NCI-H446 (cell line): ENCODE results near the gene SYK.

Source experiments
- DNase-seq, 2 experiments: peaks; one replicate each; lab custom pipeline; 2025; lab: John Stamatoyannopoulos, UW

Gene SYK

DNA sequence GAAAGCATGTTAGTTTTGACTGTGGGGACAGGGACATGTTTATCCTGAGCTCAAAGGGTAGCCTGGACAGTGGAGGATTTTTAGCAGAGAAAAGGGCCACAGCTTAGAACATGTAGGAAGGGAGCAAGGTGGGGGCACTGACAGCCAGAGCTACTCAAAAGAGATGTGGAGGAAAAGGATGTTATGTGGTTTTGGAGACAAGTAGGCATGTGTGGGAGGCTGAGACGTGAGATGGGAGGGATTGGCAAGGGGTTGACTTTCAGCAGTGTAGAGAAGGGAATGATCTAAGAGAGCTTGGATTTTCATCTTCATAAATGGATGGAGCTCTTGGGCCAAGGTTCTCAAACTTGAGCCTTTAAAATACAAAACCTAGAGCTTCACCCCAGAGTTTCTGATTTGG is 24.0 kb downstream of the SYK start:
- no peak for DNase-seq

DNA sequence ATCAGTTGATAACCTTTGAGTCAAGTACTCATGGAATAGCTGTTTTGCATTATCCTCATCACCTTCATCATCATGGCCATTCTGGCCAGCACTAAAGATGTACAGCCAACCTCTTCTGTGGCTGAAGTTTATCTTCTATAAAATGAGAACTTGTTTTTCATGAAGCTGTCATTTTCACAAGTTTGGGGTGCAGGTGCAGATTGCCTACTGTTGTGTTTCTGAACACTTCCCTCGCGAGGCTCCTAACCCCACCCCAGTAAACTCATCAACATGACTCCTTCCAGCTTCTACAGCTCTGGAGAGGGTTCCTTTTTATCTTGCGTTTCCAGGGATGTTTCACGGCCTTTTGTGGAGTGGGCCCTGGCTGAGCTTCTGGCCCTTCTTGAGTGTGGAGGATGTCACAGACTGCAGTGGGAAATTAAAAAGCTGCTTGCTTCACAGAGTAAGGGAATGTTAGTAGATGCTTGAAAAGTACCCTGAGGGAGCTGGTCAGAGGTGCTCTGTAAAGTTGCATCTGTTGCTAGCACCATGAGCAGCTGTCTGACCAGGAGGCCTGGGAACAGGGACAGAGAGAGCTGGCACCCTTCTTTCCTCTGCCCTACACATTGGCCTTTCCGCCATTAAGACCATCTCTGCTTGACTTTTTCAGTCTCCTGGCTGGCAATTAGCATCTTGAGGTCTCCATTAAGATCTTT is 24.9 kb downstream of the SYK start:
- no peak for DNase-seq

DNA sequence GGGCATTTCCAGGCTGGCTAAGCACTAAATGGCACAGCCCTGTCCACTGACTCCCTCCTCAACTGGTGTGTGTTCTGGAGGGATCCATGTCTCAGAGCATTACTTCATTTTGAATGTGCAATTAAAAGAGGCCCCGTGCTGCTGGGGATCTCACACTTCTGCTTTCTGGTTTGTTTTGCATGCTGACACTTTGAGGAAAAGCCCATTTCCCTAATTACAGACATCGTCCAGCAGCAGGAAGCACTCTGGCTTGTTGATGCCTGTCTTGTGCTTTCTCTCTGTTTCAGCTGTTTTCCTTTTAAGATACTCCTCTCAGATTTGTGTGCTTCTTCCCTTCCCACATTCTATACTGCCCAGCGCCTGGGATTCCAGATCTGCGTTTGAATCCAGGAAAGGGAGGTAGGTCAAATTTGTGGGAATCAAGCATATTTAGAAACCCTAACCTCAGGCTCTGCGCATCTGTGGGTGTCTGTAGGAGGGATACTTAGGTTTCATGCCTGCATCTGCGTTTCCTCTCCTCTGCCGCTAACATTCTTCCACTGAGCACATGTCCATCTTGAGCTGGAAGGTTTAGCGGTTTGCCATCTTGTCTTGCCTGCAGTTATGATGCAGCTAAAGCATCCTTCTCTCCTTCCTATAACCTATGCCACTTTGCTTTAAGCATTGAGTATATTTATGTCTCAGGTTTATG is 25.7 kb downstream of the SYK start:
- DNase-seq, result no peak

DNA sequence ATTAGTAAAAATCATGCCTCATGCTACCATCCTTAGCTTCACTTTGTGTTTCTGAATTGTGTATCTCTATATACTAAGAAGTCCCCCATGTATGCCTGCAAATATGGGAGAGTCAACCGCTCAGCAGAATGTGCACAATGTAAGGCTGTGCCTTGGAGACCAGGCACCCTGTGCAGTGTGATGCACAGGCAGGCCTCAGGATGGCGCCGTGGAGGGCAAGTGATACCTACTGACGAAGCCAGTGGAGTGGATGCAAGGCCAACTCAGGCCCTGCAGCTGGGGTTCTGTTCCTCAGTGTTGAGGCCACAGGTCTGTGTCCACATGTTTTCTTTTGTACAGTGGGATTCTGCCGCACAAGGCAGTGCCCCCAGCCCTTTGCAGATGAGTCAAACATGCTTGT is 28.4 kb downstream of the SYK start:
- no peak for DNase-seq

DNA sequence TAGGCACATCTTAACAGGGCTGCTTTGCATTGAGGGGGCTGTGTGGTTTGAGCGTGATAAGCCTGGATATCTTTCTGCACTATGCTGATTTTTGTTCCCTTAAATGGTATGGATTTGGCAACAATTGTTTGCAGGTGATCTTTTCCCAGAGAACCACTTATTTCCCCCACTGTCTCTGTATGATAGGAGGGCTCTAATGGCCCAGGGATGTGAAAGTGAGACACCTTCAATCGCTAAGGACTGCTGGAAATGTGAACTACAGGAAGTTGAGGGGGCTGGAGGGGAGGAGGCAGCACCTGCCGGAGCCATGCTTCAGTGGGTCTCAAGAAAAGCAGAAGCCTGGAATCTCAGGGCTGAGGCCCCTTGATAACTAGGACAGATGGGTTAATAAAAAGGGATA is 29.4 kb downstream of the SYK start:
- DNase-seq, result no peak

DNA sequence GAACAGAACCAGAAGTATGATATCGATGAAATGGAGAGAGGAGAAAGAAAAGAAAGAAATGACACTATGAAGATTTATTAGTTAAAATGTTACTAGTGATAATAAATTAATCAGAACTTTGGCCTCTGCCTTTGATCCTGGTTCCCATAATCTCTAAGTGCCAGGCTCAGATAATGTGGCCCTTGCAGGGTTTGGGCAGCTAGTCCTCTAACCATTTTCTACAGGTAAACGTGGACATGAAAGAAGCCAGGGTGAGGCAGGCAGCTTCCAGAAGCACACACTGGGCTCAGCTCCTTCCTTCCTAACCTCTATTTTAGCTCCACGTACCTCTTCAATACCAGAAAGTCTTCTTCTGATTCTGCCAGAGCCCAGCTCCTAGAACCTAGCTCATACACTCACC is 30.6 kb downstream of the SYK start:
- no peak for DNase-seq

DNA sequence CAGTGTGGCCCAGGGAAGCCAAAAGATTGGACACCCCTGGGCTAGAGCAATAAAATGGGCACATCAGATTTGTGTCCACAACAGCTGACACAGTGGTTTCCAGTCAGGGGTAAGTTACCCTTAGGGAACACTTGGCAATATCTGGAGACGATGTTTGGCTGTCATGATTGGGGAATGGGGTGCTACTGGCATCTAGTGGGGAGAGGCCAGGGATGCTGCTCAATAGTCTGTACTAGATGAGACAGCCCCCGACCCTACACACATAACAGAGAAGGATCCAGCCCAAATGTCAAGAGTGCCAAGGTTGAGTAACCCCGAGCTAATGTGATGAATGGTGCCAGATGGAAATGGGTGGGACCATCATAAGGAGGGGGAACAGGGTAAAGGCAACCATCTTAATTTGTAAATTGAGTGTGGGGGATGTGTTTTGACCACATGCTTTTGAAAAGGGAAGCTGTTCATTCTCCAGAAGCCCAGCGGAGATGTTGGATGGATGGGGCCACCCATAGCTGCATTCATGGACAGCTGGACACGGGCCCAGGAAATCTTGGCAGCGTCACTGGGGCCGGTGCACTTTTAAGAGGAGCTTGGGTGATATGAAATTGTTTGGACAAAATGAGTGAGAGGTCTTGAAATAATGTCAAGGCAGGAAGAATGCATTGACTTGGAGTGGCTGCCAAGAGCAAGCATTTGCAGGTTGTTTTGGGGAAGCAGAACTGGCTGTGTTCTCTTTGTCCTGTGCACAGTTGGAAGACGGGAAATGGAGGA is 33.4 kb downstream of the SYK start:
- DNase-seq, result peak; percentile 13 to 86

DNA sequence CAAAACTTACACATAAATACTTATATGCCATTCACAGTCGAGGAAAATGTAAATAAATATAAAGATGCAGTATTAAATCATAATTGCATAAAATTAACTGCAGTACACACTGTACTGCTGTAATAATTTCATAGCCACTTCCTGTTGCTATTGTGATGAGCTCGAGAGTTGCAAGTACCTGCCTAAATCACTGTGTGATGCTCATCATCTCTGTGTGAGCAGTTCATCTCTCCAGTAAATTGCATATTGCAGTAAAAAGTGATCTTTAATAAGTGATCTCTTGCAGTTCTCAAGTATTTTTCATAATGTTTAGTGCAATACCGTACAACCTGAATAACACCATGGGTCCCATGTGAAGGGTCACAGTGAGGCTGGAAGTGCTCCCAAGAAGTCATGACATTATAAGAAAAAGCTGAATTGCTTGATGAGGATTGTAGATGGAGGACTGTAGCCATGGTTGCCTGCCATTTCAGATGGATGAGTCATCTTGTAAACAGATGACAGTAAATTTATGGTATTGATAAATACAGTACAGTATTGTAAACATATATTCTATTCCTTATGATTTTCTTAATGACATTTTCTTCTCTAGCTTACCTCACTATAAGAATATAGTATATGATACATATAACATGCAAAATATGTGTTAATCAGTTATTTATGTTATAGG is 34.9 kb downstream of the SYK start:
- no peak for DNase-seq

DNA sequence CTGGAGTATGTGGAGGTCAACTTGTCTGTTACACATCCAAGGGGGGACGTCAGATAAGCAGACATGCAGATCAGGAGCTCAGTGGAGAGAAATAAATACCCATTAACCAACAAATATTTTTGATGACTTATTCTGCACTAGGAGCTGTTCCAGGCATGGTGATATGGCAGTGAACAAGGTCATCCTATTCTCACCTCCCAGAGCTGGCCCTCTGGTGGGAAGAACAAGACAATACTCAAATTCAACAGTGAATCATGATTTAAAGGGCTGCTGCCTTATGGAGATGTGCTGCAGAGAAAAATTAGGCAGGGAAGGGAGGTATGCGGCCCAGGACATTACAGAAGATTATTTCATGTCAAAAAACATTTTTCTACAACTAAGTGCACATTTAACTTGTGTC is 36.5 kb downstream of the SYK start:
- DNase-seq, result no peak

DNA sequence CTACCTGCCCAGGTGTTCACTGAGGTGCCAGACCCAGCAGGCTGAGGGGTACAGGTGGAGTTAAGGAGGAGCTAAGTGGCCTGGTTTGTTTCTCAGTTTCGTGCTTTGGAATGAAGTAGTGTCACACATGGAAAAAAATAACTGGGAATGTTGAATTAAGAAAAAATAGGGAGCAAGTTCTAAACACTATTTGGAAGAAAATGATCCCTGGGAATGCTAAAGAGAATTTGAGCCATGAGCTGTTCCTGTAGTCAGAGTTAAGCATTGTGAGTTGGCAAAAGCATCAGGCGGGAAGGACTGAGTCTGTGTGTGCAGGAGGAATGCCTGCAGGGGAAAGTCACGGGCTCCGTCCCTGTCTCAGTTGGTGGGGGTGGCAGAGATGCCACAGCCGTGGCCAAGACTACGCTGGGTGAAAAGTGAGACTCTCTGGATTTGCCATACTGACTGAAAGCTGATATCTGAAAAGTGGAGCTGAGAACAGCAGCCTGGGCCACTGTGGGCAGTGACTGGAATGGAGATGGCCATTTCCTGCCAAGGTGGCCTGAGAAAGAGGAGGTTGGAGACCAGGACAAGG is 37.0 kb downstream of the SYK start:
- no peak for DNase-seq

DNA sequence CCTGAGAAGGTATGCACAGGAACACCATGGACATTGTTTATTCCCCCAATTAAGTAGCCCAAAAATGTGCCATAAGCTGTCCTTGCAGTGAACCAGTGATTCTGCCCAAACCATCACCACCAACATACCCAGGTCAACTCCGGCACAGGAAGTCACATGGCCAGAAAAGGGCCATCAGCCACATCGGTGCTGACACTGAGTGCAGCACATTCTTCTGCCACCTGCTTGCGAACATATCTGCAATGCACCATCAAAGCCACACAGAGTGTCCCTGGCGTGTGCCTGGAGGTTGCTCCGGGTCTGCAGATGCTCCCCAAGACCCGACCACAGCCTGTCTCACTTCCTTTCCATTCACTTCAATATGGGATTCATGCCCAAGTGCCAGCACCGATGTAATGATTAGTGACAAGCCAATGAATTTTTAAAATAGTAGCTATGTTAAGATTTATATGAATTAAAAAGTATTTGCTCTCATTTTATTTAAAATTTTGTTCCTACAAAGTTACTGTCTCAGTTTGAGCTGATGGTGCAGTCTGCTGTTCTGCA is 37.6 kb downstream of the SYK start:
- DNase-seq, result no peak

DNA sequence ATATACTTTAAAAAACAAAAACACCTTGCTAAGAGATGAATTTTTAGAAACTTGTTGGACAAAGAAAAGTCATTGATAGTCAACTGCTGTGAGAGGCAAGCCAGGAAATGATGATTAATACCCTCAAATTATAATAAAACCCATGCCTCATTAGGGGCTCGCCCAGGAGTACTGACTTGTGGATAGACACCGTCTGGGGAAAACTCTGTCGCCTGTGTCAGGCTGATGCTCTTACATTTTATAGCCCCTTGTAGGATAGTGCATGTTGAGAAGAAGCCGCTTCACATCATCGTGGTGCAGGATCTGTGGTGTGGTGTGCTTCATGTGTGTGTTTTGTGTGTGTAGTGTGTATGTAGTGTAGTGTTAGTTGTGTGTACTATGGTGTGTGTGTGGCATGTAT is 39.1 kb downstream of the SYK start:
- DNase-seq, result no peak

DNA sequence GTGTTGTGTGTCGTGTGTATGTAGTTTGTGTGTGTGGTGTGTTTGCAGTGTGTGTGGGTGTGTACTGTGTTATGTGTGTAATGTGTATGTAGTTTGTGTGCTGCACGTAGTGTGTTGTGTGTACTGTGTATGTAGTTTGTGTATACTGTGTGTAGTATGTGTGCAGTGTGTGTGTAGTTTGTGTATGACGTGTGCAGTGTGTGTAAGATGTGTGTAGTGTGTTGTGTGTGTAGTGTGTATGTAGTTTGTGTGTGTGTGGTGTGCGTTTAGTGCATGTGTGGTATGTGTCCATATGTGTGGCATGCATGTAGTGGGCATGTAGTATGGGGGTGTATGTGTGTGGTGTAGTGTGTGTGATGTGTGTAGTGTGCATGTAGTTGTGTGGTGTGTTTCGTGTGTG is 39.6 kb downstream of the SYK start:
- no peak for DNase-seq

DNA sequence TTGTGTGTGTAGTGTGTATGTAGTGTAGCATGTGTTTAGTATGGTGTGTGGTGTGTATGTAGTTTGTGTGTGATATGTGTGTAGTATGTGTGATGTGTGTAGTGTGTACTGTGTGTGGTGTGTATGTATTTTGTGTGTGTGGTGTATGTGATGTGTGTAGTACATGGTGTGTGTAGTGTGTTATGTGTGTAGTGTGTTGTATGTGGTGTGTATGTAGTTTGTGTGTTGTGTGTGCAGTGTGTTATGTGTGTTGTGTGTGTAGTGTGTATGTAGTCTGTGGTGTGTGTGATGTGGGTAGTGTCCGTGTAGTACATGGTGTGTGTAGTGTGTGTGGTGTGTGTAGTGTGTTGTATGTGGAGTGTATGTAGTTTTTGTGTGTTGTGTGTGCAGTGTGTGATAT is 40.0 kb downstream of the SYK start:
- DNase-seq, result no peak

DNA sequence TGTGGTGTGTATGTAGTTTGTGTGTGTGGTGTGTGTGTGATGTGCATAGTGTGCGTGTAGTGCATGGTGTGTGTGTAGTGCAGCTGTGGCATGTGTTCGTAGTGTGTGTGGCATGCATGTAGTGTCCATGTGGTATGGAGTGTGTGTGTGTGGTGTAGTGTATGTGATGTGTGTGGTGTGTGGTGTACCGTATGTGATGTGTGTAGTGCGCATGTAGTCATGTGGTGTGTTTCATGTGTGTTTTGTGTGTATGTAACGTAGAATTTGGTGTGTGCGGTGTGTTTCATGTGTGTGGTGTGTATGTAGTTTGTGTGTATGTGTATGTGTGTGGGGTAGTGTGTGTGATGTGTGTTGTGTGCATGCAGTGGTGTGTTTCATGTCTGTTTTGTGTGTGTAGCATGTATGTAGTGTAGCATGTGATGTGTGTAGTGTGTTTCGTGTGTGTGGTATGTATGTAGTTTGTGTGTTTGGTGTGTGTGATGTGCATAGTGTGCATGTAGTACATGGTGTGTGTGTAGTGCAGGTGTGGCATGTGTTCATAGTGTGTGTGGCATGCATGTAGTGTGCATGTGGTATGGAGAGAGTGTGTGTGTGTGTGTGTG is 40.7 kb downstream of the SYK start:
- no peak for DNase-seq

DNA sequence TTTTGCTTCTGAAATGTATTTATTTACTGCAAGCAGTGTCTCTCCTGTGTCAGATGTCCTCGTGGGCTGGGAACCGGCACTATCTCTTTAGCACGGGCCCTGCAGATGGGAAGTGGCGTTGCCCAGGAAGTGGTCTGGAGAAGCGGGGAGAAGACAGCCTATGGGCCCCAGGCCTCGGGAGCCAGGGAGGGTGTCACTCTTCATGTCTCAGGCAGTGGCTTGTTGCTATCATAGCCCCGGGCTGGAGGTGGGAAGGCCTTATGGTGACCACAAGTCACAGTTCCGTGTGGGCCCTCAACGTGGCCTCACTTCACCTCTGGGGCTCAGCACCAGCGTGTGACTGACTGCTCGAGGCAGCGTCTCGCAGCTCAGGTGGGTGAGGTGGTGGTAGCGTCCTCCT is 41.4 kb downstream of the SYK start:
- no peak for DNase-seq

DNA sequence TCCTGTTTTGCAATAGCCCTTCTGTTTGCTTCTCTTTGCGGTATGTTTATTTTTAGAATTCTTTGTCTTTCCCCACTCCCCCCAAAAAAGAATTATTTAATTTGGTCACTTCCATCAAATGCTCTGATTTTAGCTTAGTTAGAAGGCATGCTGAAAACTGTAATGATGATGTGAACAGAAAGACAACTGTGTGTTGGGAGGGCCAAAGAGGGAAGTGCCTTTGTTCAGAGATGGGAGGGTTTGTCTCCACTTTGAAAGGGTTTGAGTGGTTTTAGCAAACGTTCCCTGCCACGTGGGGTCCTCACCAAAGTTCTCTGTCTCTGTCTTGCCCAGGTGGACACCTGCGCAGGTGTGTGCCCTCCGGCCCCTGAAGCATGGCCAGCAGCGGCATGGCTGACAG is 41.9 kb downstream of the SYK start:
- no peak for DNase-seq

DNA sequence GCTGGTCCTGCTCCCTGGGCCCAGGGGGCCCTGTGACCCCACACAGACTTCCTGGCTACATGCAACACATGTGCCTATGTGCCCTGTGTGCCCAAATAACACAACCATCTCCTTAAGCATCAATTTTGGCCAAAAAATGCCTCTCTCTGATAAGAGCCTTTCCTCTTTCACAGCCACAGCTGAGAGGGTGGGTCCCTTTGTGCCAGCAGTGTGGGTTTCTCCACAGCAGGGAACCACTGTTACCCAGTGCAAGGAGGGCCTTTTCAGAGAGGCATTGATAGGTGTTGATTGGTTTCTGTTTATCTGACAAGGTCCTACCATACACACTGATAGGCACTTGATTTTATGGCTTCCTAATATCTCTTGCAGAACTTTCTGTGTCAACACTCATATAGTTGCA is 42.7 kb downstream of the SYK start:
- DNase-seq, result no peak

DNA sequence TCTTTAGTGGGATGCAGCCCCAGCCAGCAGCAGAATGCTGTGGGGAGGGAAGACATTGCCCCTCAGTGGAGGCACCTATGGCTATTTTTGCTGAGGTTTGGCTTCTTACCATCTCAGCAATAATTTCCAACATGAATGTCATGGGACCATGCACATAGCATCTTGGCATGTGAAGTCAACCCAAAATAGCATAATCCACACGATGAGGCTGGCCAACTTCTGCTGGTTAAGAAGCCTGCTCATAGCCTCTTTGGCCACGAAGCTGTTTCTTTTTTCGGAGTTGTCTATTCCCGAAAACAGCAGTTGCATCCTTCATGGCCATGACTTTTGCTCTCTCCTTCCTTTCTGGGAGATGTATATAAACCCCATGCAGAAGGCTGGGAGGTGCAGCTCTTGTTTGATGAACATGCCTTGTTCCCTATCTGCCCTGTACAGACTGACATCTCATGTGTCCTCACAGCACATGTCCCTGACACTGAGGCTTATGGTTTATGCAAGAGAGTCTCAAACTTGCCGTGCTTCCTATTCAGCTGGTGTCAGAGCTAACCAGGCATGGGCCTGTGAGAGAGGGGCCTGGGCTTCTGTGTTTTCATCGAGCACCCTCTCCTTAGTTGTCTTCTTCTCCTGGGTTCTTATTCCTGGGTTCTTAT is 45.3 kb downstream of the SYK start:
- no peak for DNase-seq

DNA sequence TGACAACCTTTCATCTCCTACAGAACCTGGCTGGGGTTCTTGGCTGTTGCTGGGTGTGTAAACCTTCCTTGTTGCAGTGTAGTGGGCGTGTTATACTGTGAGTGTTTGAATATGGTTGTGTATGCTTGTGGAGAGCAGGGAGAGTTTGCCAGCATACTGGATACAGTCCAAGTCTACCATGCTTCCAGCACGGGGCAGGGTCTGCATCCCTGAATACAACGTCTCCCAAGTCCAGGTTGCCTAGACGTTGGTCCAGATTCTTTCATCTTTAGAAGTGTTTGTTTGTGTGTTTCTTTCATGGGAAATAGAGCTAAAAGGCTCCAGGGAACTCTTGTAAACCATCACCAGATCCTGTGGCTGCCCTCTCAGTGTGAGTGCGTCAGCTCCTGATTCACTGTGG is 46.4 kb downstream of the SYK start:
- DNase-seq, result no peak

DNA sequence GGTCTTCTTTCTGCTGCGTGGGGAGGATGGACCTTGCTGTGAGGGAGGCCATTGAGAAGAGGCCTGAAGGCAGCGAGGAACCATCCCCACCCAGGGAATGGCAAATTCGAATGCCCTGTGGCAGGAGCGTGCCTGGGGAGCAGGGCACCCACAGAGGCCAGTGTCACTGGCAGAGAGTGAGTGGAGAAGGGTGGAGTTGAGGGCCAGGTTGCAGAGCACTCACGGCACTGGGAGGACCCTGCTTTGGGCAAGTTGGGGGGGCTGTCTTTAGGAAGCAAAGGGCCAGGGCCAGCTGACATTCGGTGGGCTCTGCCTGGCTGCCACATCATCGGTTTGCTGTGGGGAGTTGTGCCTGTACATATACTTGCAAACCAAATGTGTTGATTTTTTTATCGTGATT is 47.2 kb downstream of the SYK start:
- DNase-seq, result no peak
